GM18505 (cell line): ENCODE data around the gene LONP1.

Experiments
- ATAC-seq: cut with Tn5 transposase; IDR thresholded peaks from one replicate; pipeline ENCODE4 v1.9.1; 2021; ENCODE audit not compliant: unreplicated experiment
- POLR2A ChIP-seq: IDR thresholded peaks from 4 replicates; pipeline ENCODE4 v1.6.1; 2011; ENCODE audit warnings: borderline replicate concordance; ENCODE audit not compliant: insufficient read depth, insufficient read length; ENCODE audit errors: extremely low read depth

LONP1 gene

GRCh38 chr19:5727453-5728050 is 7.6 kb upstream of the LONP1 start:
- TF ChIP-seq POLR2A, result no peak
- ATAC-seq, result no peak

GRCh38 chr19:5719274-5719960 is 529 bp downstream of the LONP1 start:
- ATAC-seq, result peak; percentile 12
- no peak for TF ChIP-seq POLR2A

GRCh38 chr19:5718579-5719273 is 1.2 kb downstream of the LONP1 start:
- peak; percentile 67 for TF ChIP-seq POLR2A
- no peak for ATAC-seq

GRCh38 chr19:5718037-5718578 is 1.8 kb downstream of the LONP1 start:
- no peak for TF ChIP-seq POLR2A
- no peak for ATAC-seq

GRCh38 chr19:5717215-5717935 is 2.6 kb downstream of the LONP1 start:
- no peak for TF ChIP-seq POLR2A
- no peak for ATAC-seq

- no peak for ATAC-seq
- TF ChIP-seq POLR2A, result no peak
These were observed 5.1 kb downstream of the LONP1 start for GRCh38 chr19:5714816-5715215.

GRCh38 chr19:5713228-5713627 is 6.7 kb downstream of the LONP1 start:
- TF ChIP-seq POLR2A, result no peak

GRCh38 chr19:5711713-5712161 is 8.2 kb downstream of the LONP1 start:
- no peak for TF ChIP-seq POLR2A
- no peak for ATAC-seq

More at GRCh38 chr19:5713228-5713627, 6.7 kb downstream of the LONP1 start:
- ATAC-seq, result no peak

- TF ChIP-seq POLR2A, result no peak
- no peak for ATAC-seq
These were observed 8.9 kb downstream of the LONP1 start for GRCh38 chr19:5711025-5711424.

- ATAC-seq, result no peak
- TF ChIP-seq POLR2A, result no peak
These were observed 12.1 kb downstream of the LONP1 start for GRCh38 chr19:5707576-5708575.

GRCh38 chr19:5706876-5707573 is 12.9 kb downstream of the LONP1 start:
- no peak for ATAC-seq
- TF ChIP-seq POLR2A, result no peak
